C4-2B (cell line): ENCODE measurements around the gene DHX29.

Source experiments
- ZFX ChIP-seq: fragments of 450-650 bp; IDR thresholded peaks from 2 replicates; pipeline ENCODE4 v1.6.1; 2017
- TF ChIP-seq, protein P1 (sequence below): fragments of 450-650 bp; conservative IDR thresholded peaks from 2 replicates; pipeline ENCODE4 v1.5.1; 2017; ENCODE audit warnings: mild to moderate bottlenecking

DNA sequence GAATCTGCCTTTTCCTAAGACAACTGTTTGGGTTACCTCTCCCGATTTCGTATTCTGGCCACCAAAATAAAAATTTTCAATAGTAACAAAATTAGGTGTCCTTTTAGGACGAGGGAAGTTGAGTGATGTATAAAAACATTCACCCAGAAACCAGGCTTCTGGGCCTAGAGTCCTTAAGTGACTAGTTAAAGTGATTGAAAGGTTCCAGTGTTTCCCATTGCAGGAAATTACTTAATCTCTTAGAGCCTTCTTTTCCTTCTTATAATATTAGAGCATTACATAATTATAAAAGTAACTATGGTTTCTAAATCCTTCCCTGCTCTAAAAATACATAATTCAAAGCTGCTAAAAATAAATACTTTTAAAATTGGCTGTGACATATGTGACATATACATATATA is 87.7 kb downstream of the DHX29 start:
- TF ChIP-seq, protein P1, sequence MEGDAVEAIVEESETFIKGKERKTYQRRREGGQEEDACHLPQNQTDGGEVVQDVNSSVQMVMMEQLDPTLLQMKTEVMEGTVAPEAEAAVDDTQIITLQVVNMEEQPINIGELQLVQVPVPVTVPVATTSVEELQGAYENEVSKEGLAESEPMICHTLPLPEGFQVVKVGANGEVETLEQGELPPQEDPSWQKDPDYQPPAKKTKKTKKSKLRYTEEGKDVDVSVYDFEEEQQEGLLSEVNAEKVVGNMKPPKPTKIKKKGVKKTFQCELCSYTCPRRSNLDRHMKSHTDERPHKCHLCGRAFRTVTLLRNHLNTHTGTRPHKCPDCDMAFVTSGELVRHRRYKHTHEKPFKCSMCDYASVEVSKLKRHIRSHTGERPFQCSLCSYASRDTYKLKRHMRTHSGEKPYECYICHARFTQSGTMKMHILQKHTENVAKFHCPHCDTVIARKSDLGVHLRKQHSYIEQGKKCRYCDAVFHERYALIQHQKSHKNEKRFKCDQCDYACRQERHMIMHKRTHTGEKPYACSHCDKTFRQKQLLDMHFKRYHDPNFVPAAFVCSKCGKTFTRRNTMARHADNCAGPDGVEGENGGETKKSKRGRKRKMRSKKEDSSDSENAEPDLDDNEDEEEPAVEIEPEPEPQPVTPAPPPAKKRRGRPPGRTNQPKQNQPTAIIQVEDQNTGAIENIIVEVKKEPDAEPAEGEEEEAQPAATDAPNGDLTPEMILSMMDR = no peak
- no peak for TF ChIP-seq ZFX
